GM13976 (cell line): ENCODE data around the gene LRSAM1.

Experiments used
- DNase-seq: peaks from one replicate; pipeline ENCODE4 v3.0.0; 2012; ENCODE audit warnings: low spot score
- CTCF ChIP-seq: IDR thresholded peaks from 2 replicates; pipeline ENCODE4 v1.5.1; 2012; ENCODE audit warnings: borderline replicate concordance, mild to moderate bottlenecking; ENCODE audit not compliant: insufficient read depth; ENCODE audit errors: extremely low read depth, missing control alignments, control extremely low read depth
- in situ Hi-C: fragments of 300-500 bp; cut with MboI; formaldehyde crosslinking; loops from one replicate; pipeline ENCODE4 v1.12.0; 2022; ENCODE audit warnings: low sequenced_read_pairs, mixed read lengths, inconsistent platforms; ENCODE audit not compliant: unreplicated experiment

The LRSAM1 gene

DNA sequence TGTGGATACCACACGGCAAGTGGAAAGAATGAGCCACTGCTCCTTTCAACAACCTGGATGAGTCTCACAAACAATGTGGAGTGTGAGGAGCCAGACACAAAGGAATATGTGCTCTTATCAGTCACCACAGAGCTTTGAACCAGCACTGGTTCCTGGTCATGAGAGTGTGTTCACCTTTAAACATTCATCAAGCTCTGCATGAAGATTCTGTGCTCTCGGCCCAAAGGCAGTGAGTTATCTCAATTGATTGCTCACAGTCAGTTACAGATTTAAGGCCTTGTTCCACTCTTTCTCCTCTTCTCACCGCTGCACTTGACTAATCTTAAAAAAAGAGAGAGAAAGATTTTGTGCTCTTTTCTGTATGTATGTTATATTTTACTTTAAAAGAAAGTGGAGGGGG lies 19.4 kb downstream of the LRSAM1 start:
- in situ Hi-C loops = no loop called here
- TF ChIP-seq CTCF = no peak
- DNase-seq = no peak

- in situ Hi-C loops = no loop called here
- TF ChIP-seq CTCF = no peak
- no peak for DNase-seq
These were observed 22.2 kb downstream of the LRSAM1 start for GRCh38 chr9:127473501-127473900.

DNA sequence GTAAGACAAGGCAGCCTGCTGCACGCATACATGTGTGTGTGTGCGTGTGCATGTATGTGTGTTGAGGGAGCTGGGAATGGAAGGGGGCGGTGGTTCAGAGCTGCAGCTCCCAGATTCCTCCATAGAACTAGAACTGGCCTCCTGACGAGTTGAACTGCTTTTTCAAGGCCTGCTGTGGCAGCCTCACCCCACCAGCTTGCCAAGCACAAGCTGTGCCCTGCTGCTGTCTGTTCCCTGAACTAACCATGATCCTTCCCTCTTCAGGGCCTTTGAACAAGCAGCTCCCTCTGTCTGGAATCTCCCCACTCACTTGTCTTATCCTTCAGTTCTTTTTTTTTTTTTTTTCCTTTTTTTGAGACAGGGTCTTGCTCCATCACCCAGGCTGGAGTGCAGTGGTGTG lies 22.6 kb downstream of the LRSAM1 start:
- no peak for DNase-seq
- TF ChIP-seq CTCF = no peak
- in situ Hi-C loops = no loop called here

GRCh38 chr9:127474592-127474991 lies 23.3 kb downstream of the LRSAM1 start:
- in situ Hi-C loops = no loop called here
- no peak for TF ChIP-seq CTCF
- DNase-seq = no peak

DNA sequence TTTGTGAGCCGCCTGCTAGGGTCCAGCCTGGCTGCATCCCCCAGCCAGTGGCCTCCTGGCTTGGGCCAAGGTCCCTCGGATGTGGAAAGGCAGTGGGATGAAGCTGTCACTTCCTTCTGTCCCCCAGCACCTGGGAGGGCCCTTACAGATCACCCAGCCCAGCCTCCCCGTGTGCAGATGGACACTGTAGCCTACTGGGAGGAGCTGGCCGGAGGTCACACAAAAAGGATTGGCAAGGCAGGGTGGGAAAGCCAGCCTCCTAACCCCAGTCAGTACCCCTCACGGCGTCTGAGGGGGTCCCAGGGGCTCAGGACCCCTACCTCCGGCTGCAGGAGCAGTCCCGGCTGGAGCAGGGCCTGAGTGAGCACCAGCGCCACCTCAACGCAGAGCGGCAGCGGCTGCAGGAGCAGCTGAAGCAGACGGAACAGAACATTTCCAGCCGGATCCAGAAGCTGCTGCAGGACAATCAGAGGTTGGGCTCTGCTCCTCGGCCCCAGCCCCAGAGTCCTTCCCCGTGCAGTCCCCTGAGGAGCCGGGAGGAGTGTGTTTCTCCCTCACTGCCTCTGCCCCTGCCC lies 28.3 kb downstream of the LRSAM1 start:
- no peak for DNase-seq
- TF ChIP-seq CTCF = no peak
- in situ Hi-C loops = no loop called here

DNA sequence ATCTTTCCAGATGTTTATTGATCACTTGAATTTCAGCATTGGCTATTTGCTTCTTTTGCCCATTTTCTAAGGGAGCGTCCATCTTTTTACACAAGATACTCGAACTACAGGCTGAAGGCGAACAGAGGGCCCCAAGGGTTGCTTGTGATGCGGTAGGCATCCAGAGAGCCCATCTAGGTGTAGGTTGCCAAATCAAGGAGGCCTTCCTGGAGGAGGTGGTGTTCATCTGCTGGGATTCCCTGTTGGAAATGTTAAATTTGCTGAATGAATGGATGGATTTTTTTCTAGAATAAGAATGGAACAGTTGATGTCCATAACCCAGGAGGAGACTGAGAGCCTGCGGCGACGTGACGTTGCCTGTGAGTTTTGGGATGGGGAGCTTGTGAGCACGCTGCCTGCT lies 31.4 kb downstream of the LRSAM1 start:
- no peak for DNase-seq
- in situ Hi-C loops = no loop called here
- TF ChIP-seq CTCF = no peak

- DNase-seq = no peak
- TF ChIP-seq CTCF = no peak
- in situ Hi-C loops = no loop called here
These were observed 34.7 kb downstream of the LRSAM1 start for GRCh38 chr9:127485995-127486394.
